DLD1 (cell line): ENCODE measurements around the gene CDYL2.
"Not testable (repeated sequence)": the region's sequence is repeated elsewhere in the genome, so short reads cannot be mapped to it uniquely, and the experiment has no call there.

Experiments
- in situ Hi-C: cut with HindIII; loops from 2 replicates; pipeline ENCODE4 v1.10.0; 2017; ENCODE audit warnings: low sequenced_read_pairs

The CDYL2 gene

GRCh38 chr16:80804526-80805383 lies at the start of gene CDYL2:
TSS of gene CDYL2 (minus strand) at chr16:80804598. CDS start at chr16:80804173, 425 bp downstream.
- in situ Hi-C loops: no loop called here

GRCh38 chr16:80852261-80852872 lies 48.0 kb upstream of the CDYL2 start:
- in situ Hi-C loops: no loop called here

- in situ Hi-C loops: no loop called here
Measured at GRCh38 chr16:80851831-80852230, 47.4 kb upstream of the CDYL2 start.

- in situ Hi-C loops: no loop called here
Measured at GRCh38 chr16:80850757-80851156, 46.4 kb upstream of the CDYL2 start.

GRCh38 chr16:80848862-80849261 lies 44.5 kb upstream of the CDYL2 start:
- in situ Hi-C loops: no loop called here

GRCh38 chr16:80846680-80847079 lies 42.3 kb upstream of the CDYL2 start:
- in situ Hi-C loops: no loop called here

GRCh38 chr16:80846275-80846674 lies 41.9 kb upstream of the CDYL2 start:
- in situ Hi-C loops: no loop called here

- in situ Hi-C loops: no loop called here
Measured at GRCh38 chr16:80844395-80844794, 40.0 kb upstream of the CDYL2 start.

- in situ Hi-C loops: no loop called here
Measured at GRCh38 chr16:80841231-80841630, 36.8 kb upstream of the CDYL2 start.

- in situ Hi-C loops: no loop called here
Measured at GRCh38 chr16:80837533-80838147, 33.2 kb upstream of the CDYL2 start.

GRCh38 chr16:80836846-80837245 lies 32.4 kb upstream of the CDYL2 start:
- in situ Hi-C loops: no loop called here

- in situ Hi-C loops: no loop called here
Measured at GRCh38 chr16:80836202-80836601, 31.8 kb upstream of the CDYL2 start.

GRCh38 chr16:80831039-80831438 lies 26.6 kb upstream of the CDYL2 start:
- in situ Hi-C loops: no loop called here

GRCh38 chr16:80828495-80828894 lies 24.1 kb upstream of the CDYL2 start:
- in situ Hi-C loops: no loop called here

GRCh38 chr16:80827007-80827406 lies 22.6 kb upstream of the CDYL2 start:
- in situ Hi-C loops: no loop called here

- in situ Hi-C loops: no loop called here
Measured at GRCh38 chr16:80825365-80825758, 21.0 kb upstream of the CDYL2 start.

- in situ Hi-C loops: no loop called here
Measured at GRCh38 chr16:80824623-80825364, 20.4 kb upstream of the CDYL2 start.

- in situ Hi-C loops: no loop called here
Measured at GRCh38 chr16:80819988-80820387, 15.6 kb upstream of the CDYL2 start.

GRCh38 chr16:80816356-80816755 lies 12.0 kb upstream of the CDYL2 start:
- in situ Hi-C loops: no loop called here

GRCh38 chr16:80815278-80815677 lies 10.9 kb upstream of the CDYL2 start:
- in situ Hi-C loops: not testable (repeated sequence)

- in situ Hi-C loops: no loop called here
Measured at GRCh38 chr16:80812593-80812992, 8.2 kb upstream of the CDYL2 start.
